ENCODE results near the gene CD101. TPM values are rescaled to one million over a fixed set of nuclear protein-coding genes. Genes with fewer than 3 reads are reported as not detected.
A peak's percentile ranks its signal among the peaks of the same experiment; 100 is the strongest.

Gene CD101
- total and polyA plus RNA-seq, 2 of the 8 experiments (the other 6 are each of a cell fraction or from before 2014, with no cell fraction given): 1.1 to 1.2 TPM

DNA sequence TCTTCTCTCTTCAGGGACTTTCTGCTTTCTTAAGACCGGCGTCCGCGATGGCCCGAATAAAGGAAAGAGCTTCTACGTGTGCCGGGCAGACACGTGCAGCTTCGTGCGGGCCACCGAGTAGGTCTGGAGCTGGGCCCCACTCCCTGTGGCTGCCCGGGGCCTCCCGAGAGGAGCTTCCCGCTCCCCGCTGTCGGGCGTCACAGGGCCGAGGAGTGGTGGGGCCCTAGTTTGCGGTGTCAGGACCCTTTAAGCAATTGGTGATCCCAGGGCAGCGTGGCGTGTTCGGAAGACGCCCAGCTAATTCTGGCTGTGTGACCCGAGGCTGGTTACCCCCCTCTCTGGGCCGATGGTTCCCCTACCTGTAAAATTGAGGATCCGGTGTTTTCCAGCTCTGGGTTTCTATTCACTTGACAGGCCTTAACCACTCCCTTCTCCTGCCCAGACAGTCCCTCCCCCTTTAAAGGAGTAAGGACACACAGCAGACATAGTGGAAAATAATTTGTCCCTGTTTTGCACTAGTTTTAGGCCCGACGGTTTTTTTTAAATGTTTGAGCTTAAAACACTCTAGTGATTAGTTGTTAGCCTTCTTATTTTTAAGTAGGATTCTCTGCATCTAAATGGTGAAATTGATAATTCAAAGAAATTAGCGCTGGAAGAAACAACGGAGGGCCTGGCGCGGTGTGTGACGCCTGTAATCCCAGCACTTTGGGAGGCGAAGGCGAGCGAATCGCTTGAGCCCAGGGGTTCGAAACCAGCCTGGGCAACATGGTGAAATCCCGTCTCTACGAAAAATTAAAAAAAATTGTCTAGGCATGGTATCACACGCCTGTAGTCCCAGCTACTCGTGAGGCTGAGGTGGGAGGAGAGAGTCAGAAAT lies 59.1 kb downstream of the CD101 start:
- Histone ChIP-seq H4K91ac (replicated peaks; ENCODE audit: insufficient read length, low read length) (no peak overlapping the region), H3K36me3 (ENCODE audit: control insufficient read depth in 2 of 4, insufficient read depth in 4 of 4, low read length in 3 of 4) (peaks cover 6 to 18% (median 12%) of the 10 kb centered on the region in 4 experiments; a peak in 7 of 8 replicates), H2BK5ac (ENCODE audit: low read depth, low read length) (peak overlapping the region; percentile 67; the same call in 1 of the 2 replicates), H3K23ac (ENCODE audit: insufficient read length) (no peak overlapping the region), H2BK15ac (ENCODE audit: low read length) (no peak overlapping the region), H2BK20ac (ENCODE audit: low read length) (no peak overlapping the region), H3K18ac (ENCODE audit: extremely low read depth, low read length) (peak overlapping the region; percentile 90), H2AK5ac (ENCODE audit: low read depth, low read length) (no peak overlapping the region), H3K79me2 (ENCODE audit: control insufficient read depth in 1 of 2, insufficient read depth in 2 of 2, low read length in 2 of 2) (peaks cover 0 to 17% of the 10 kb centered on the region in 2 experiments; a peak in 2 of 4 replicates), H3K23me2 (ENCODE audit: low read depth, low read length) (peaks cover 3% of the 10 kb centered on the region; the same call in 1 of the 2 replicates), H4K8ac (ENCODE audit: extremely low read depth, insufficient read depth, low read length) (no peak overlapping the region; the same call in 1 of the 2 replicates), H3K4me2 (ENCODE audit: insufficient read depth in 1 of 2, low read depth in 2 of 2, low read length in 2 of 2) (peak overlapping the region; percentile 67 to 81), H3K9me3 (ENCODE audit: insufficient read depth in 2 of 2, low read depth in 1 of 2, low read length in 1 of 2) (no peaks in the 10 kb centered on the region), H3K4ac (replicated peaks; ENCODE audit: insufficient read length, low read depth, low read length) (no peak overlapping the region), H4K20me1 (replicated peaks in 1 of 2; ENCODE audit: control insufficient read depth in 1 of 2, insufficient read depth in 2 of 2, low read length in 2 of 2) (peaks cover 0 to 1% of the 10 kb centered on the region in 2 experiments), H3K27me3 (replicated peaks in 1 of 4; ENCODE audit: control insufficient read depth in 3 of 4, extremely low read depth in 1 of 4, insufficient read depth in 3 of 4, low read length in 3 of 4) (no peaks in the 10 kb centered on the region), H3K79me1 (ENCODE audit: low read depth, low read length) (peaks cover 2% of the 10 kb centered on the region; the same call in 1 of the 2 replicates), H3K27ac (ENCODE audit: low read depth, low read length) (peak overlapping the region; percentile 54; the same call in 1 of the 2 replicates), H3K14ac (ENCODE audit: insufficient read length) (no peak overlapping the region), H3K9ac (replicated peaks in 1 of 4; ENCODE audit: extremely low read depth in 1 of 4, low read depth in 3 of 4, low read length in 3 of 4) (peak overlapping the region; percentile 70 to 91 (median 80)), H4K5ac (ENCODE audit: insufficient read length, low read depth, low read length) (no peak overlapping the region), H2AFZ (ENCODE audit: low read length) (no peak overlapping the region), H2BK12ac (ENCODE audit: low read depth, low read length) (no peak overlapping the region), H3K4me3 (ENCODE audit: extremely low read depth in 1 of 4, insufficient read depth in 2 of 4, low read depth in 3 of 4, low read length in 4 of 4) (peak overlapping the region; percentile 77 to 96 (median 90)), H3K4me1 (replicated peaks in 1 of 4; ENCODE audit: control insufficient read depth in 3 of 4, insufficient read depth in 4 of 4, low read length in 3 of 4) (peaks cover 0 to 3% (median 1%) of the 10 kb centered on the region in 4 experiments; a peak in 1 of 7 replicates), H2BK120ac (replicated peaks; ENCODE audit: low read depth, low read length) (no peak overlapping the region), H3K56ac (replicated peaks; ENCODE audit: insufficient read length, low read depth, low read length) (no peak overlapping the region)
- ChIA-PET POLR2A (ENCODE audit: partially characterized antibody) (interaction anchor here (0.6 to 3.4 kb wide), 37 partner anchors 8 to 1073 kb away, joined by 3 to 19 read pairs (median 3); partner anchors contain the start of genes CD58 and TRIM45), CTCF (ENCODE audit: partially characterized antibody) (interaction anchor here (0.6 to 2.6 kb wide), 17 partner anchors 8 to 927 kb away, joined by 3 to 6 read pairs (median 3); partner anchors contain the start of gene IGSF3)
- WGBS, 2 experiments (ENCODE audit: extremely low coverage in 1 of 2, insufficient coverage in 1 of 2, insufficient read length in 1 of 2, insufficient replicate concordance in 2 of 2, low coverage in 1 of 2, low lambda C conversion rate in 2 of 2, missing lambda C conversion rate in 1 of 2): 23% methylated on average over 42 of the region's 42 CpGs; no CpG with 5 or more reads in 1 of the 2 experiments
- DNase-seq (ENCODE audit: low read depth in 1 of 2, low spot score in 2 of 2): no peak
- no peak for FAIRE-seq
- TF ChIP-seq SIN3A (conservative IDR thresholded peaks at IDR 0.05 in 1 of 2, IDR thresholded peaks at IDR 0.05 in 1 of 2; ENCODE audit: low read depth in 1 of 2, low read length in 2 of 2): peak; percentile 52 to 83; a peak in 2 of 4 replicates
- TF ChIP-seq KDM1A (IDR thresholded peaks at IDR 0.05; ENCODE audit: borderline replicate concordance, low read length): no peak
- peak; percentile 31 for TF ChIP-seq PHF8 (conservative IDR thresholded peaks at IDR 0.05; ENCODE audit: low read depth, low read length)
- TF ChIP-seq MAFK (IDR thresholded peaks at IDR 0.05; ENCODE audit: low read depth, low read length): no peak
- peak in 1 of 2 experiments; percentile 51; a peak in 1 of 4 replicates for TF ChIP-seq HDAC2 (IDR thresholded peaks at IDR 0.05; ENCODE audit: borderline replicate concordance in 1 of 2, low read depth in 2 of 2, low read length in 2 of 2)
- no peak for TF ChIP-seq RBBP5 (IDR thresholded peaks at IDR 0.05; ENCODE audit: borderline replicate concordance, low read depth, low read length)
- TF ChIP-seq, protein P1, sequence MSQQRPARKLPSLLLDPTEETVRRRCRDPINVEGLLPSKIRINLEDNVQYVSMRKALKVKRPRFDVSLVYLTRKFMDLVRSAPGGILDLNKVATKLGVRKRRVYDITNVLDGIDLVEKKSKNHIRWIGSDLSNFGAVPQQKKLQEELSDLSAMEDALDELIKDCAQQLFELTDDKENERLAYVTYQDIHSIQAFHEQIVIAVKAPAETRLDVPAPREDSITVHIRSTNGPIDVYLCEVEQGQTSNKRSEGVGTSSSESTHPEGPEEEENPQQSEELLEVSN (IDR thresholded peaks at IDR 0.05): peak; percentile 67
- TF ChIP-seq, protein P2, sequence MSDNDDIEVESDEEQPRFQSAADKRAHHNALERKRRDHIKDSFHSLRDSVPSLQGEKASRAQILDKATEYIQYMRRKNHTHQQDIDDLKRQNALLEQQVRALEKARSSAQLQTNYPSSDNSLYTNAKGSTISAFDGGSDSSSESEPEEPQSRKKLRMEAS (IDR thresholded peaks at IDR 0.05): peak; percentile 84
